UCSD-AML1 (cell line): ENCODE data around the gene COX7B.
"Not testable (repeated sequence)": the region's sequence is repeated elsewhere in the genome, so short reads cannot be mapped to it uniquely, and the experiment has no call there.

Experiments used
- DNase-seq: peaks from one replicate; lab custom pipeline; 2025; ENCODE audit not compliant: unreplicated experiment; lab: John Stamatoyannopoulos, UW

COX7B gene

GRCh38 chrX:77945031-77945430 is 45.8 kb downstream of the COX7B start:
- not testable (repeated sequence) for DNase-seq

DNA sequence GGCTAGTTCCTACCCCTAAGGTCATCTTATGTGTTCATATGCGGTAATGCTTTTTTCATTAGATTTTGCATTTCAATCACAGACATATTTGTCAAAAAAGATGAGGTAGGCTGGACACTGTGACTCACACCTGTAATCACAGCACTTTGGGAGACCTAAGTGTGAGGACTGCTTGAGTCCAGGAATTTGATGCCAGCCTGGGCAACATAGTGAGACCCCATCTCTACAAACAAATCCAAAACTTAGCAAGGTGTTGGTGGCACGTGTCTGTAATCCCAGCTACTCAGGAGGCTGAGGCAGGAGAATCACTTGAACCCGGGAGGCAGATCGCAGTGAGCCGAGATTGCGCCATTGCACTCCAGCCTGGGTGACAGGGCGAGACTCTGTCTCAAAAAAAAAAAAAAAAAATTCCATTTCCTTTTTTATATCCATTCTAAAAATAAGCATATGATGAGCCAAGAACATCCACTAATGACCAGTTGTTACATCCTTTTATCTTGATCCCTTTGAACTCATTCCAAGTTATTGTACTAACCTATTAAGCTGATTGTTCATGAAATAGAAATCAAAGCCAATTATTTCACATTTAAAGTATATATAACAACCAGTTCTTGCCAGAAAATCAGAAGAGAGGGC is 46.8 kb downstream of the COX7B start:
- no peak for DNase-seq

DNA sequence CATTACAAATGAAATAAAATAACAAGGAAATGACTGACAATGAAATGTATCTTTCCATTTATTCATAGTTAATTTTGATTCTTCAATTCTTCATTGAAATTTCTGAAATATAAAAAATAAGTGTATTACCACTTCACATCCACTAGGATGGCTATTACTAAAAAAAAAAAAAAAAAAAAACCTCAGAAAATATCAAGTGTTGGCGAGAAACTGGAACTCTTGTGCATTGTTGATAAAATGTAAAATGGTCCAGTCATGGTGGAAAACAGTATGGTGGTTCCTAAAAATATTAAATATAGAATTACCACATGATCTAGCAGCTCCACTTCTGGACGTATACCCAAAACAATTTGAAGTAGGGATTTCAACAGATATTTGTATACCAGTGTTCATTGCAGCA is 47.3 kb downstream of the COX7B start:
- no peak for DNase-seq

DNA sequence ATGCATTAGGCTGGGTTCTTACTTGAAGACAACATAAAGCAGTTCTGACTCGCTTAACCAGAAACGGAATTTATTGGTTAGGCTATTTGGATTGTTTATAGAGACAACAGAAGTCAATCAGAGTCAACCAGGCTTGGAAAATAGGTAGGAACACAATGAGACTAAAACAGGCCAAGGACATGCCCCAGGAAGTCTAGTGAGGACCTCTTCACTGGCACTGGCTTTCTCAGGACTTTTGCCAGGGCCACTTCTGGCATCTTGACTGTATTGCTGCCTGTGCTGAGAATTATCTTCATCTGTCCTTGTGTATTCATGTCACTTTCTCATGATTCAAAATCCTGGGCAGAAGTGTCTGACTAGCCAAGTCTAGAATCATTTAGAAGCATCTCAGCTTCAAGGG is 50.6 kb downstream of the COX7B start:
- DNase-seq: no peak

- DNase-seq: no peak
Measured at GRCh38 chrX:77952173-77952572, 52.9 kb downstream of the COX7B start.

GRCh38 chrX:77953302-77953701 is 54.0 kb downstream of the COX7B start:
- DNase-seq: no peak

- DNase-seq: no peak
Measured at GRCh38 chrX:77953708-77954107, 54.4 kb downstream of the COX7B start.
